GM23338 (cell line): ENCODE data around the gene ADAM11. TPM values are rescaled to one million over a fixed set of nuclear protein-coding genes. Genes with fewer than 3 reads are reported as not detected.

ENCODE experiments used
- ATAC-seq: fragments of 200-7000 bp; cut with Tn5 transposase; 3 replicates; pipeline ENCODE4 v1.9.1; 2020
- DNase-seq: peaks from one replicate; pipeline ENCODE4 v3.0.0-alpha.2; 2015; ENCODE audit warnings: low spot score
- H2AFZ ChIP-seq: fragments of 200-600 bp; sonication (generic); 2 replicates; pipeline ENCODE4 v1.8.0; 2016; ENCODE audit warnings: antibody characterized with exemption, mild to moderate bottlenecking, moderate library complexity
- H3F3A ChIP-seq: fragments of 200-600 bp; sonication (generic); replicated peaks from 2 replicates; pipeline ENCODE4 v1.8.0; 2017; ENCODE audit warnings: antibody characterized with exemption, mixed run types, low read depth
- H3K27ac ChIP-seq: fragments of 200-600 bp; sonication (generic); 2 replicates; pipeline ENCODE4 v1.6.1; 2016; ENCODE audit warnings: low read depth
- H3K27me3 ChIP-seq: fragments of 200-600 bp; sonication (generic); 2 replicates; pipeline ENCODE4 v1.8.0; 2016; ENCODE audit warnings: mild to moderate bottlenecking, mixed run types, moderate library complexity; ENCODE audit not compliant: insufficient read depth
- H3K36me3 ChIP-seq: fragments of 200-600 bp; sonication (generic); 2 replicates; pipeline ENCODE4 v1.8.0; 2016; ENCODE audit warnings: mild to moderate bottlenecking; ENCODE audit not compliant: insufficient read depth
- H3K4me1 ChIP-seq: fragments of 200-600 bp; sonication (generic); 2 replicates; pipeline ENCODE4 v1.8.0; 2016; ENCODE audit warnings: mild to moderate bottlenecking, moderate library complexity; ENCODE audit not compliant: insufficient read depth
- H3K4me2 ChIP-seq: fragments of 200-600 bp; sonication (generic); 2 replicates; pipeline ENCODE4 v1.7.1; 2017; ENCODE audit warnings: mixed run types
- H3K4me3 ChIP-seq: fragments of 200-600 bp; sonication (generic); 2 replicates; pipeline ENCODE4 v1.6.1; 2016; ENCODE audit warnings: mixed run types
- H3K79me2 ChIP-seq: fragments of 200-600 bp; sonication (generic); replicated peaks from 2 replicates; pipeline ENCODE4 v1.8.0; 2017; ENCODE audit warnings: mild to moderate bottlenecking; ENCODE audit not compliant: insufficient read depth
- H3K9me2 ChIP-seq: fragments of 200-600 bp; sonication (generic); 2 replicates; pipeline ENCODE4 v1.8.0; 2017; ENCODE audit not compliant: insufficient read depth
- H4K20me1 ChIP-seq: fragments of 200-600 bp; sonication (generic); replicated peaks from 2 replicates; pipeline ENCODE4 v1.8.0; 2017; ENCODE audit warnings: mild to moderate bottlenecking; ENCODE audit not compliant: insufficient read depth
- H3K27ac Mint-ChIP-seq: 2 replicates; pipeline ENCODE4 v1.8.0; 2020; ENCODE audit warnings: inconsistent platforms, mild to moderate bottlenecking, moderate library complexity, mixed read lengths
- H3K27me3 Mint-ChIP-seq: 3 replicates; pipeline ENCODE4 v1.8.0; 2022; ENCODE audit warnings: low read depth, mild to moderate bottlenecking, moderate library complexity, mixed read lengths, inconsistent platforms; ENCODE audit not compliant: insufficient read depth, poor library complexity
- H3K36me3 Mint-ChIP-seq: 3 replicates; pipeline ENCODE4 v1.8.0; 2021; ENCODE audit warnings: low read depth, mild to moderate bottlenecking, inconsistent platforms, moderate library complexity, mixed read lengths
- H3K4me1 Mint-ChIP-seq: 3 replicates; pipeline ENCODE4 v1.8.0; 2020; ENCODE audit warnings: mild to moderate bottlenecking, inconsistent platforms, mixed read lengths
- H3K4me3 Mint-ChIP-seq: 3 replicates; pipeline ENCODE4 v1.8.0; 2021; ENCODE audit warnings: moderate library complexity, mild to moderate bottlenecking, inconsistent platforms, mixed read lengths
- H3K9me3 Mint-ChIP-seq: 3 replicates; pipeline ENCODE4 v1.8.0; 2020; ENCODE audit warnings: moderate library complexity, mild to moderate bottlenecking, inconsistent platforms, mixed read lengths
- EZH2 ChIP-seq: fragments of 200-600 bp; sonication (generic); IDR thresholded peaks from one replicate; pipeline ENCODE4 v1.8.0; 2017; ENCODE audit warnings: antibody characterized with exemption, mild to moderate bottlenecking, low read depth; ENCODE audit not compliant: unreplicated experiment
- EZH2phosphoT487 ChIP-seq: fragments of 200-600 bp; sonication (generic); IDR thresholded peaks from one replicate; pipeline ENCODE4 v1.8.1; 2018; ENCODE audit warnings: antibody characterized with exemption; ENCODE audit not compliant: unreplicated experiment
- JUNB ChIP-seq: IDR thresholded peaks from one replicate; pipeline ENCODE4 v1.6.1; 2016; ENCODE audit warnings: antibody characterized with exemption; ENCODE audit not compliant: unreplicated experiment
- NANOG ChIP-seq: IDR thresholded peaks from 2 replicates; pipeline ENCODE4 v1.6.1; 2016; ENCODE audit warnings: antibody characterized with exemption, borderline replicate concordance
- POLR2AphosphoS5 ChIP-seq: IDR thresholded peaks from 2 replicates; pipeline ENCODE4 v1.6.1; 2016; ENCODE audit warnings: antibody characterized with exemption, low read depth
- ZNF114 ChIP-seq: fragments of 250-450 bp; sonication (Bioruptor Pico); IDR thresholded peaks from 2 replicates; pipeline ENCODE4 v1.5.0; 2020; ENCODE audit warnings: mild to moderate bottlenecking, moderate library complexity
- ZNF331 ChIP-seq: fragments of 250-450 bp; sonication (Bioruptor Pico); IDR thresholded peaks from 2 replicates; pipeline ENCODE4 v1.5.0; 2020; ENCODE audit warnings: low read depth, mild to moderate bottlenecking, moderate library complexity
- polyA plus RNA-seq: library from polyadenylated mRNA; unstranded; fragments of >200 nt; fragmentation: Nextera tagmentation; extraction: Ambion mirVana; gene quantifications from 2 replicates; pipeline ENCODE4 v1.2.1, GENCODE V29; 2016
- total RNA-seq: library from RNA; depleted of rRNA; stranded (reverse); fragments of >200 nt; shearing (Covaris generic); gene quantifications from 2 replicates; pipeline ENCODE4 v1.2.3, GENCODE V29; 2014
- TF ChIP-seq, protein P1 (sequence below): fragments of 250-450 bp; sonication (Bioruptor Pico); IDR thresholded peaks from 2 replicates; pipeline ENCODE4 v1.5.0; 2020; ENCODE audit warnings: mild to moderate bottlenecking, moderate library complexity
- TF ChIP-seq, protein P2 (sequence below): IDR thresholded peaks from 2 replicates; pipeline ENCODE4 v1.6.1; 2016; ENCODE audit warnings: antibody characterized with exemption
- TF ChIP-seq, protein P3 (sequence below): IDR thresholded peaks from one replicate; pipeline ENCODE4 v1.6.1; 2018; ENCODE audit warnings: antibody characterized with exemption; ENCODE audit not compliant: unreplicated experiment

ADAM11 gene
- total and polyA plus RNA-seq, 2 experiments from 2014 or later, result 0.55 to 4.7 TPM

DNA sequence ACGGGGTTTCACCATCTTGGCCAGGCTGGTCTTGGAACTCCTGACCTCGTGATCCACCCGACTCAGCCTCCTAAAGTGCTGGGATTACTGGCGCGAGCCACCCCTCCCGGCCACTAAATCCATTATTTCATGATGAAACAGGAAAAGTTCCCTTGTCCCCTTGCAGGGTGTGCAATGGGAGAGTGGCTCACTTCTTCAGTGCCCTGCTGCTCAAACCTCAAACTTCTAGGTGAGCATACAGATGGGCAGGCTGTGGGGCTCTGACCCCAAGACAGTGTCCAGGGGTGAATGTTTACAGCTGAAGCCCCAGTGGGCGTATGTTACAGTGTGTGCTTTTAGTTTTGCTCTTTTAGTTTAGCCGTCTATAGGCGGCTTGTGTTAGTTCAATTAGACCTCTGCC is 36.6 kb downstream of the ADAM11 start:
- peaks cover 23% of the 10 kb centered on the region; the same call in 2 of the 3 replicates for H3K36me3 Mint-ChIP-seq
- Histone ChIP-seq H3K27me3 (no peaks in the 10 kb centered on the region), H3K4me1 (peaks cover 25% of the 10 kb centered on the region), H3K27ac (peak overlapping the region; percentile 86), H2AFZ (no peak overlapping the region), H3K36me3 (no peaks in the 10 kb centered on the region), H3K4me2 (no peak overlapping the region), H3K9me2 (no peaks in the 10 kb centered on the region), H4K20me1 (peaks cover 7% of the 10 kb centered on the region; the same call in 1 of the 2 replicates), H3K79me2 (0 out of 2 replicates have a peak, but pooled peaks cover 9% of the 10 kb centered on the region), H3F3A (peaks cover 27% of the 10 kb centered on the region; the same call in 1 of the 2 replicates), H3K4me3 (no peak overlapping the region)
- H3K27me3 Mint-ChIP-seq, result peaks cover 12% of the 10 kb centered on the region
- no peak for ATAC-seq
- H3K27ac Mint-ChIP-seq, result peak overlapping the region; percentile 63
- no peak for TF ChIP-seq ZNF114 (CRISPR knock-in tag)
- TF ChIP-seq POLR2AphosphoS5, result no peak
- TF ChIP-seq, protein P1, sequence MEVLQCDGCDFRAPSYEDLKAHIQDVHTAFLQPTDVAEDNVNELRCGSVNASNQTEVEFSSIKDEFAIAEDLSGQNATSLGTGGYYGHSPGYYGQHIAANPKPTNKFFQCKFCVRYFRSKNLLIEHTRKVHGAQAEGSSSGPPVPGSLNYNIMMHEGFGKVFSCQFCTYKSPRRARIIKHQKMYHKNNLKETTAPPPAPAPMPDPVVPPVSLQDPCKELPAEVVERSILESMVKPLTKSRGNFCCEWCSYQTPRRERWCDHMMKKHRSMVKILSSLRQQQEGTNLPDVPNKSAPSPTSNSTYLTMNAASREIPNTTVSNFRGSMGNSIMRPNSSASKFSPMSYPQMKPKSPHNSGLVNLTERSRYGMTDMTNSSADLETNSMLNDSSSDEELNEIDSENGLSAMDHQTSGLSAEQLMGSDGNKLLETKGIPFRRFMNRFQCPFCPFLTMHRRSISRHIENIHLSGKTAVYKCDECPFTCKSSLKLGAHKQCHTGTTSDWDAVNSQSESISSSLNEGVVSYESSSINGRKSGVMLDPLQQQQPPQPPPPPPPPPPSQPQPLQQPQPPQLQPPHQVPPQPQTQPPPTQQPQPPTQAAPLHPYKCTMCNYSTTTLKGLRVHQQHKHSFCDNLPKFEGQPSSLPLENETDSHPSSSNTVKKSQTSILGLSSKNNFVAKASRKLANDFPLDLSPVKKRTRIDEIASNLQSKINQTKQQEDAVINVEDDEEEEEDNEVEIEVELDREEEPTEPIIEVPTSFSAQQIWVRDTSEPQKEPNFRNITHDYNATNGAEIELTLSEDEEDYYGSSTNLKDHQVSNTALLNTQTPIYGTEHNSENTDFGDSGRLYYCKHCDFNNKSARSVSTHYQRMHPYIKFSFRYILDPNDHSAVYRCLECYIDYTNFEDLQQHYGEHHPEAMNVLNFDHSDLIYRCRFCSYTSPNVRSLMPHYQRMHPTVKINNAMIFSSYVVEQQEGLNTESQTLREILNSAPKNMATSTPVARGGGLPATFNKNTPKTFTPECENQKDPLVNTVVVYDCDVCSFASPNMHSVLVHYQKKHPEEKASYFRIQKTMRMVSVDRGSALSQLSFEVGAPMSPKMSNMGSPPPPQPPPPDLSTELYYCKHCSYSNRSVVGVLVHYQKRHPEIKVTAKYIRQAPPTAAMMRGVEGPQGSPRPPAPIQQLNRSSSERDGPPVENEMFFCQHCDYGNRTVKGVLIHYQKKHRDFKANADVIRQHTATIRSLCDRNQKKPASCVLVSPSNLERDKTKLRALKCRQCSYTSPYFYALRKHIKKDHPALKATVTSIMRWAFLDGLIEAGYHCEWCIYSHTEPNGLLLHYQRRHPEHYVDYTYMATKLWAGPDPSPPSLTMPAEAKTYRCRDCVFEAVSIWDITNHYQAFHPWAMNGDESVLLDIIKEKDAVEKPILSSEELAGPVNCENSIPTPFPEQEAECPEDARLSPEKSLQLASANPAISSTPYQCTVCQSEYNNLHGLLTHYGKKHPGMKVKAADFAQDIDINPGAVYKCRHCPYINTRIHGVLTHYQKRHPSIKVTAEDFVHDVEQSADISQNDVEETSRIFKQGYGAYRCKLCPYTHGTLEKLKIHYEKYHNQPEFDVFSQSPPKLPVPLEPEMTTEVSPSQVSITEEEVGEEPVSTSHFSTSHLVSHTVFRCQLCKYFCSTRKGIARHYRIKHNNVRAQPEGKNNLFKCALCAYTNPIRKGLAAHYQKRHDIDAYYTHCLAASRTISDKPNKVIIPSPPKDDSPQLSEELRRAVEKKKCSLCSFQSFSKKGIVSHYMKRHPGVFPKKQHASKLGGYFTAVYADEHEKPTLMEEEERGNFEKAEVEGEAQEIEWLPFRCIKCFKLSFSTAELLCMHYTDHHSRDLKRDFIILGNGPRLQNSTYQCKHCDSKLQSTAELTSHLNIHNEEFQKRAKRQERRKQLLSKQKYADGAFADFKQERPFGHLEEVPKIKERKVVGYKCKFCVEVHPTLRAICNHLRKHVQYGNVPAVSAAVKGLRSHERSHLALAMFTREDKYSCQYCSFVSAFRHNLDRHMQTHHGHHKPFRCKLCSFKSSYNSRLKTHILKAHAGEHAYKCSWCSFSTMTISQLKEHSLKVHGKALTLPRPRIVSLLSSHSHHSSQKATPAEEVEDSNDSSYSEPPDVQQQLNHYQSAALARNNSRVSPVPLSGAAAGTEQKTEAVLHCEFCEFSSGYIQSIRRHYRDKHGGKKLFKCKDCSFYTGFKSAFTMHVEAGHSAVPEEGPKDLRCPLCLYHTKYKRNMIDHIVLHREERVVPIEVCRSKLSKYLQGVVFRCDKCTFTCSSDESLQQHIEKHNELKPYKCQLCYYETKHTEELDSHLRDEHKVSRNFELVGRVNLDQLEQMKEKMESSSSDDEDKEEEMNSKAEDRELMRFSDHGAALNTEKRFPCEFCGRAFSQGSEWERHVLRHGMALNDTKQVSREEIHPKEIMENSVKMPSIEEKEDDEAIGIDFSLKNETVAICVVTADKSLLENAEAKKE (CRISPR knock-in tag), result no peak
- TF ChIP-seq EZH2phosphoT487, result no peak
- TF ChIP-seq EZH2, result no peak
- TF ChIP-seq ZNF331, result no peak
- TF ChIP-seq, protein P2, sequence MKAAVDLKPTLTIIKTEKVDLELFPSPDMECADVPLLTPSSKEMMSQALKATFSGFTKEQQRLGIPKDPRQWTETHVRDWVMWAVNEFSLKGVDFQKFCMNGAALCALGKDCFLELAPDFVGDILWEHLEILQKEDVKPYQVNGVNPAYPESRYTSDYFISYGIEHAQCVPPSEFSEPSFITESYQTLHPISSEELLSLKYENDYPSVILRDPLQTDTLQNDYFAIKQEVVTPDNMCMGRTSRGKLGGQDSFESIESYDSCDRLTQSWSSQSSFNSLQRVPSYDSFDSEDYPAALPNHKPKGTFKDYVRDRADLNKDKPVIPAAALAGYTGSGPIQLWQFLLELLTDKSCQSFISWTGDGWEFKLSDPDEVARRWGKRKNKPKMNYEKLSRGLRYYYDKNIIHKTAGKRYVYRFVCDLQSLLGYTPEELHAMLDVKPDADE, result no peak
- TF ChIP-seq, protein P3, sequence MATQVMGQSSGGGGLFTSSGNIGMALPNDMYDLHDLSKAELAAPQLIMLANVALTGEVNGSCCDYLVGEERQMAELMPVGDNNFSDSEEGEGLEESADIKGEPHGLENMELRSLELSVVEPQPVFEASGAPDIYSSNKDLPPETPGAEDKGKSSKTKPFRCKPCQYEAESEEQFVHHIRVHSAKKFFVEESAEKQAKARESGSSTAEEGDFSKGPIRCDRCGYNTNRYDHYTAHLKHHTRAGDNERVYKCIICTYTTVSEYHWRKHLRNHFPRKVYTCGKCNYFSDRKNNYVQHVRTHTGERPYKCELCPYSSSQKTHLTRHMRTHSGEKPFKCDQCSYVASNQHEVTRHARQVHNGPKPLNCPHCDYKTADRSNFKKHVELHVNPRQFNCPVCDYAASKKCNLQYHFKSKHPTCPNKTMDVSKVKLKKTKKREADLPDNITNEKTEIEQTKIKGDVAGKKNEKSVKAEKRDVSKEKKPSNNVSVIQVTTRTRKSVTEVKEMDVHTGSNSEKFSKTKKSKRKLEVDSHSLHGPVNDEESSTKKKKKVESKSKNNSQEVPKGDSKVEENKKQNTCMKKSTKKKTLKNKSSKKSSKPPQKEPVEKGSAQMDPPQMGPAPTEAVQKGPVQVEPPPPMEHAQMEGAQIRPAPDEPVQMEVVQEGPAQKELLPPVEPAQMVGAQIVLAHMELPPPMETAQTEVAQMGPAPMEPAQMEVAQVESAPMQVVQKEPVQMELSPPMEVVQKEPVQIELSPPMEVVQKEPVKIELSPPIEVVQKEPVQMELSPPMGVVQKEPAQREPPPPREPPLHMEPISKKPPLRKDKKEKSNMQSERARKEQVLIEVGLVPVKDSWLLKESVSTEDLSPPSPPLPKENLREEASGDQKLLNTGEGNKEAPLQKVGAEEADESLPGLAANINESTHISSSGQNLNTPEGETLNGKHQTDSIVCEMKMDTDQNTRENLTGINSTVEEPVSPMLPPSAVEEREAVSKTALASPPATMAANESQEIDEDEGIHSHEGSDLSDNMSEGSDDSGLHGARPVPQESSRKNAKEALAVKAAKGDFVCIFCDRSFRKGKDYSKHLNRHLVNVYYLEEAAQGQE, result no peak
- no peak for TF ChIP-seq JUNB
- no peak for TF ChIP-seq NANOG
- no peaks in the 10 kb centered on the region for H3K9me3 Mint-ChIP-seq
- peaks cover 35% of the 10 kb centered on the region for H3K4me1 Mint-ChIP-seq
- no peak for DNase-seq
- H3K4me3 Mint-ChIP-seq, result no peak overlapping the region
